Vagina (tissue), 2 donors: ENCODE measurements around the gene PTPRN2.

ENCODE experiments used
- POLR2AphosphoS5 ChIP-seq, 2 donors: sonication (generic); formaldehyde crosslinking; IDR thresholded peaks; one replicate each; pipeline ENCODE4 v1.9.0; 2017; ENCODE audit warnings: antibody characterized with exemption in 2 of 2, mild to moderate bottlenecking in 2 of 2, low read depth in 1 of 2; ENCODE audit not compliant: insufficient read depth in 1 of 2
- TF ChIP-seq, protein P1 (sequence below), 3 experiments: fragments of 450-650 bp in 2 of 3; fragments of 200-600 bp in 1 of 3; sonication (generic) in 1 of 3; IDR thresholded peaks; one replicate each; pipeline ENCODE4 v1.5.1; 2017 to 2019; ENCODE audit warnings: antibody characterized with exemption in 3 of 3, mild to moderate bottlenecking in 2 of 3, moderate library complexity in 2 of 3

DNA sequence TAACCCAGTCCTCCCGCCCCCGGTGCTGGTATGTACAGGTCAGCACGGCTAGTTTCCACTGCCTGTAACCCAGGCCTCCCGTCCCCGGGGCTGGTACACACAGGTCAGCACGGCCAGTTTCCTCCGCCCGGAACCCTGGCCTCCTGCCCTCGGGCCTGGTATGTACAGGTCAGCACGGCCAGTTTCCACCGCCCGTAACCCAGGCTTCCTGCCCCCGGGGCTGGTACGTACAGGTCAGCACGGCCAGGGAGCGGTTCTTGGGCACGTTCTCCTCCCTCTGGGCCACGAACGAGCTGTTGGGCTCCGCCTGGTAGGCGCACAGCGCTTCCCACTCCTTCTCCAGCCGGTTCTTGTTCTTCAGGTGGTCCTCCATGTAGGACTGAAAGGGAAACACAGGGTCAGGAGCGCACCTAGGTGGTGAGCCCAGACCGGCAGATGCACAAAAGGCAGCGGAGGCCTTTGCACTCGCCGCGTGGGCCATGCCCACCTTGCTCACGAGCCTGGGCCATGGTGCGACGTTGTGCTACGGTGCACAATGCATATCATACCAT is 966.4 kb downstream of the PTPRN2 start:
- TF ChIP-seq, protein P1, sequence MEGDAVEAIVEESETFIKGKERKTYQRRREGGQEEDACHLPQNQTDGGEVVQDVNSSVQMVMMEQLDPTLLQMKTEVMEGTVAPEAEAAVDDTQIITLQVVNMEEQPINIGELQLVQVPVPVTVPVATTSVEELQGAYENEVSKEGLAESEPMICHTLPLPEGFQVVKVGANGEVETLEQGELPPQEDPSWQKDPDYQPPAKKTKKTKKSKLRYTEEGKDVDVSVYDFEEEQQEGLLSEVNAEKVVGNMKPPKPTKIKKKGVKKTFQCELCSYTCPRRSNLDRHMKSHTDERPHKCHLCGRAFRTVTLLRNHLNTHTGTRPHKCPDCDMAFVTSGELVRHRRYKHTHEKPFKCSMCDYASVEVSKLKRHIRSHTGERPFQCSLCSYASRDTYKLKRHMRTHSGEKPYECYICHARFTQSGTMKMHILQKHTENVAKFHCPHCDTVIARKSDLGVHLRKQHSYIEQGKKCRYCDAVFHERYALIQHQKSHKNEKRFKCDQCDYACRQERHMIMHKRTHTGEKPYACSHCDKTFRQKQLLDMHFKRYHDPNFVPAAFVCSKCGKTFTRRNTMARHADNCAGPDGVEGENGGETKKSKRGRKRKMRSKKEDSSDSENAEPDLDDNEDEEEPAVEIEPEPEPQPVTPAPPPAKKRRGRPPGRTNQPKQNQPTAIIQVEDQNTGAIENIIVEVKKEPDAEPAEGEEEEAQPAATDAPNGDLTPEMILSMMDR (IDR thresholded peaks at IDR 0.05), result no peak
- no peak for TF ChIP-seq POLR2AphosphoS5 (IDR thresholded peaks at IDR 0.05; ENCODE audit: insufficient read depth in 1 of 2, low read depth in 1 of 2)
